Measurements from ENCODE around the gene PIN4. TPM values are rescaled to one million over a fixed set of nuclear protein-coding genes. Genes with fewer than 3 reads are reported as not detected.

PIN4 gene
- total RNA-seq, result 12.5 TPM
- long read RNA-seq, transcript PIN4-203 (4 exons, 1,321 nt), result major isoform, 19 of 22 reads
- long read RNA-seq, partial matches to known transcripts, result 2 of 22 reads
- long read RNA-seq, other reads (novel, unspliced or antisense), result 1 of 22 reads

- H3K27me3 ChIP-seq (ENCODE audit: low read depth), result no peaks in the 10 kb centered on the region
- peak within 1 kb of the TSS; percentile 90 for H3K27ac ChIP-seq (replicated peaks)
- H3K9me3 ChIP-seq (replicated peaks), result no peaks in the 10 kb centered on the region
- TF ChIP-seq CTCF (IDR thresholded peaks at IDR 0.05; ENCODE audit: borderline replicate concordance), result no peak
- H3K4me1 ChIP-seq, result peaks cover 26% of the 10 kb centered on the region
- peak within 1 kb of the TSS; percentile 82 for H3K4me3 ChIP-seq
- H3K36me3 ChIP-seq, result peaks cover 2% of the 10 kb centered on the region
- peak; percentile 87 for DNase-seq
- intact Hi-C loops (cut with micrococcal nuclease), result no loop called here
These were observed at the start of gene PIN4 for GRCh38 chrX:72181178-72182125. PIN4 (plus strand) TSS chrX:72181757; CDS start chrX:72181786, 29 bp downstream.

- intact Hi-C loops (cut with micrococcal nuclease), result loop anchor here (10.0 kb wide), 1 partner anchor 228 kb away; no protein-coding TSS in a partner anchor
- H3K36me3 ChIP-seq, result no peaks in the 10 kb centered on the region
- H3K4me3 ChIP-seq, result peak overlapping the region; percentile 67
- no peaks in the 10 kb centered on the region for H3K9me3 ChIP-seq (replicated peaks)
- no peak for DNase-seq
- peaks cover 14% of the 10 kb centered on the region for H3K4me1 ChIP-seq
- no peaks in the 10 kb centered on the region for H3K27me3 ChIP-seq (ENCODE audit: low read depth)
- H3K27ac ChIP-seq (replicated peaks), result peak overlapping the region; percentile 77
- no peak for TF ChIP-seq CTCF (IDR thresholded peaks at IDR 0.05; ENCODE audit: borderline replicate concordance)
These were observed 49.1 kb upstream of the PIN4 start for GRCh38 chrX:72132456-72132855.

- Histone ChIP-seq H3K27me3 (ENCODE audit: low read depth) (no peaks in the 10 kb centered on the region), H3K36me3 (no peaks in the 10 kb centered on the region), H3K4me1 (peaks cover 14% of the 10 kb centered on the region), H3K9me3 (replicated peaks) (no peaks in the 10 kb centered on the region), H3K27ac (replicated peaks) (no peak overlapping the region), H3K4me3 (no peak overlapping the region)
- TF ChIP-seq CTCF (IDR thresholded peaks at IDR 0.05; ENCODE audit: borderline replicate concordance), result no peak
- intact Hi-C loops (cut with micrococcal nuclease), result loop anchor here (10.0 kb wide), 1 partner anchor 229 kb away; no protein-coding TSS in a partner anchor
- no peak for DNase-seq
These were observed 47.6 kb upstream of the PIN4 start for GRCh38 chrX:72133851-72134546.

- Histone ChIP-seq H3K4me1 (no peaks in the 10 kb centered on the region), H3K9me3 (replicated peaks) (no peaks in the 10 kb centered on the region), H3K27ac (replicated peaks) (no peak overlapping the region), H3K36me3 (no peaks in the 10 kb centered on the region), H3K4me3 (no peak overlapping the region), H3K27me3 (ENCODE audit: low read depth) (no peaks in the 10 kb centered on the region)
- intact Hi-C loops (cut with micrococcal nuclease), result loop anchor here (10.0 kb wide), 1 partner anchor 233 kb away; no protein-coding TSS in a partner anchor
- TF ChIP-seq CTCF (IDR thresholded peaks at IDR 0.05; ENCODE audit: borderline replicate concordance), result no peak
- DNase-seq, result no peak
These were observed 43.6 kb upstream of the PIN4 start for GRCh38 chrX:72137846-72138495.

GRCh38 chrX:72139538-72139937, 42.0 kb upstream of the PIN4 start:
- H3K36me3 ChIP-seq, result no peaks in the 10 kb centered on the region
- H3K27ac ChIP-seq (replicated peaks), result no peak overlapping the region
- no peak for DNase-seq
- no peaks in the 10 kb centered on the region for H3K4me1 ChIP-seq
- H3K27me3 ChIP-seq (ENCODE audit: low read depth), result no peaks in the 10 kb centered on the region
- no peak overlapping the region for H3K4me3 ChIP-seq
- H3K9me3 ChIP-seq (replicated peaks), result no peaks in the 10 kb centered on the region
- intact Hi-C loops (cut with micrococcal nuclease), result loop anchor here (10.0 kb wide), 1 partner anchor 235 kb away; no protein-coding TSS in a partner anchor
- no peak for TF ChIP-seq CTCF (IDR thresholded peaks at IDR 0.05; ENCODE audit: borderline replicate concordance)
